Dendritic cell treated with granulocyte-macrophage colony-stimulating factor and Interleukin-4, amounts not matched to agents 40 ng/mL and 50 ng/mL, for 4 days (primary cell): Measurements from ENCODE around the gene RSPRY1.
A peak's percentile ranks its signal among the peaks of the same experiment; 100 is the strongest.

Source experiments
- H3K27ac Mint-ChIP-seq: one replicate; pipeline ENCODE4 v1.8.0; 2022; ENCODE audit warnings: mild to moderate bottlenecking, mixed read lengths
- H3K27me3 Mint-ChIP-seq: one replicate; pipeline ENCODE4 v1.8.0; 2022; ENCODE audit warnings: mild to moderate bottlenecking, mixed read lengths
- H3K36me3 Mint-ChIP-seq: one replicate; pipeline ENCODE4 v1.8.0; 2022; ENCODE audit warnings: low read depth, mixed read lengths
- H3K4me1 Mint-ChIP-seq: one replicate; pipeline ENCODE4 v1.8.0; 2022; ENCODE audit warnings: low read depth, mixed read lengths
- H3K4me3 Mint-ChIP-seq: one replicate; pipeline ENCODE4 v1.8.0; 2022; ENCODE audit warnings: mild to moderate bottlenecking, moderate library complexity, mixed read lengths
- H3K9me3 Mint-ChIP-seq: one replicate; pipeline ENCODE4 v1.8.0; 2022; ENCODE audit warnings: mixed read lengths
- intact Hi-C: fragments of 100-400 bp; cut with micrococcal nuclease; formaldehyde crosslinking; loops from one replicate; pipeline ENCODE4 v1.15.0; 2022

RSPRY1 gene

DNA sequence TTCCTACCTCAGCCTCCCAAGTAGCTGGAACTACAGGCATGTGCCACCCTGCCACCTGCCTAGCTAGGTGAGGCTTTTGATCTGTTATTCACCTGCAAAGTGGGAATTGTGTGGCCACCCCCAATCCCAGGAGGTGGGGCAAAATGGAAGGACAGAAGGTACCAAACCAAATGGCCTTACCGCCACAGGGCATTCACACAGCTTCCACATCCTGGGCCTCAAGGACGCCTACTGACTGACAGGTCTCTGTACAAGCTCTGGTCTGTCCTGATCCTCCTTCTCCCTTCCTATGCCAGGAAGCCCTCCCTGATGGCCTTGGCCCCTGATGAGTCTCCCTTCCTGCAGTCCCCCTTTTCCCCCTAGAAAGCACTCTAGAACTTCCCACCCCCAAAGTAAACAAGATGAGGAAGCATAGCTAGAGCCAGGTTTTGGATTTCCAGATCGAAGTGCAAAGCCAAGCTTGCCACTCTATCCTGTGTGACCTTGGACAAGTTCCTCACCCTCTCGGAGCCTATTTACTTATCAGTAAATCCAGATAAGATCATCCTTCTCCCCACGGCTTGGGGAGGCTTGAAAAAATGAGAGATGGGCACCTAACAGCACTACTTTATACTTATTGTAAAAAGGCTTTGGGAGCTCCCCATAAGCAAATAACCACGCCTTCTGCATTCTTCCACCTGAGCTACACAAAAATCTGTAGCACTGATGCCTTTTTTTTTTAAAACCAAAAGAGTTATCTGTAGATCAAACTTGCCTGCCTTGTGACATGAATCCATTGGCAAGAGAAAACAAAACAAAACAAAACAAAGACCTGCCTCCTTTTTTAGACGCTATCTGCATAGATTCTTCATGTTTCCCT, 93.9 kb downstream of the RSPRY1 start:
- intact Hi-C loops, result no loop called here
- H3K4me3 Mint-ChIP-seq, result no peak overlapping the region
- no peaks in the 10 kb centered on the region for H3K9me3 Mint-ChIP-seq
- peaks cover 49% of the 10 kb centered on the region for H3K27me3 Mint-ChIP-seq
- no peak overlapping the region for H3K27ac Mint-ChIP-seq
- peaks cover 60% of the 10 kb centered on the region for H3K4me1 Mint-ChIP-seq
- no peaks in the 10 kb centered on the region for H3K36me3 Mint-ChIP-seq

DNA sequence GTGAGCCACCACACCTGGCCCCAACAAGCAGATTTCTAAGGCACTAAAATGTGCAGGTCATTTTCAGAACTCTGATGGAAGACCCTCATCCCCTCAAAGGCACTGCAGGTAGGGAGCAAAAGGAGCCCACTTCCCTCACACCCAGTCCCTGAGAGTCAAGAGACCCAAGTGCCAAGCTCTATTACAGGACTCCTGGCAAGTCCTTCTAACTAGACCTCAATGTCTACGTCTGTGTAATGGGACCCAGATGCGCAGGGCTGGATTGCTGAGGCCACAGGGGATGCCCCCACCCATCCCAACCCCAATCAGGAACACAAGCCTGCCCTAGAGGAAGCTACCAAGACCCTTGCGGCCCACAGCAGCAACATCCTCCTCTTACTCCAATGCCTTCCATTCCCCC, 95.7 kb downstream of the RSPRY1 start:
- H3K9me3 Mint-ChIP-seq, result no peaks in the 10 kb centered on the region
- no peak overlapping the region for H3K4me3 Mint-ChIP-seq
- intact Hi-C loops, result no loop called here
- peaks cover 45% of the 10 kb centered on the region for H3K4me1 Mint-ChIP-seq
- no peak overlapping the region for H3K27ac Mint-ChIP-seq
- peaks cover 65% of the 10 kb centered on the region for H3K27me3 Mint-ChIP-seq
- no peaks in the 10 kb centered on the region for H3K36me3 Mint-ChIP-seq

GRCh38 chr16:57282510-57283213, 96.5 kb downstream of the RSPRY1 start:
- no peaks in the 10 kb centered on the region for H3K9me3 Mint-ChIP-seq
- intact Hi-C loops, result no loop called here
- H3K27ac Mint-ChIP-seq, result no peak overlapping the region
- H3K36me3 Mint-ChIP-seq, result no peaks in the 10 kb centered on the region
- H3K4me3 Mint-ChIP-seq, result no peak overlapping the region
- peaks cover 73% of the 10 kb centered on the region for H3K27me3 Mint-ChIP-seq
- H3K4me1 Mint-ChIP-seq, result peaks cover 37% of the 10 kb centered on the region

DNA sequence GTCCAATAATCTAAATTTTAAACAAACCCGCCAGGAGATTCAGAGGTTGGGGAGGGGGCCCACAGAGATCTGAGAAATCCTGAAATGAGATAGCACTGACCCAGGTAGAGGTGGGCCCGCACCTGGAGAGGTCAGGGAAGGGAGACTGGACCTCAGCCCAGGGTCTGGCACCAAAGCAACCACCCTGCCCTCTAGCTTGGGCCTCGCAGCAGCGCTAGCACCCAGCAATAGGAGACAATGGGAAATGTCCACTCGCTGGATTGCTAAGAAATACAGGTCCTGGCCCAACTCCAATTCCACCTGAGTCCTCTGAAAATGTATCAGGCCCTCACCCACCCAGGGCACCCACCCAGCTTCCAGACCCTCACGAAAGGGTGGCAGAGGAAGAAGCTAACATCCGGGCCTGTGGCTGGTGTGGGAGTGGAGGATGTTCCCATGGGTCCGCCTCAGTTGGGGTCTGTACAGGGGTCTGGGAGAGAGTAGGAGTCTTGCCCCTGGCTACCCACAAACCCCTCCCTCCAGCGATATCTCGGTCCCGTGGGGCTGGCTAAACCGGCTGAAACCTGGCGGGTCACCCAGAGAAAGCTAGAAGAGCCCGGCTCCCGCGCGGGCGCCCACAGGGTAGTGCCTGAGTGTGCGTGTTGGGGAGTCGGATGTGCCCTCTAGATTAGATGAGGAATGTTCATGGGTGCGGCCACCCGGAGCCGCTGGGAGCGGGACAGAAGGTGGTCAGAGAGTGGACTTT, 97.3 kb downstream of the RSPRY1 start:
- H3K4me1 Mint-ChIP-seq, result peaks cover 29% of the 10 kb centered on the region
- H3K27me3 Mint-ChIP-seq, result peaks cover 74% of the 10 kb centered on the region
- intact Hi-C loops, result no loop called here
- H3K27ac Mint-ChIP-seq, result no peak overlapping the region
- H3K4me3 Mint-ChIP-seq, result peak overlapping the region; percentile 74
- H3K36me3 Mint-ChIP-seq, result no peaks in the 10 kb centered on the region
- H3K9me3 Mint-ChIP-seq, result no peaks in the 10 kb centered on the region

DNA sequence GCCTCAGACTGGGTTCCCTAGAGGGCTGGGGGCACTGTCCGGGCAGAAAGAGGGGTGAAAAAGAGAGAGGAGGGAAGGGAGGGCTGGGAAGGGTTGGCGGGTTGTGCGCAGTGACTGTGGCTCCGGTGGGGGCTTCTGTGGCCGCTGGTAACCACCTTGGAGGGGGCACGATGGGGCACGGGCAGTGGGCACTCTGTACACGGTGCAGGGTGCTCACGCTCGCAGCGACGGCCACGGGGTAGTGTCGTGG, 97.8 kb downstream of the RSPRY1 start:
- peak overlapping the region; percentile 74 for H3K4me3 Mint-ChIP-seq
- peaks cover 75% of the 10 kb centered on the region for H3K27me3 Mint-ChIP-seq
- H3K4me1 Mint-ChIP-seq, result peaks cover 24% of the 10 kb centered on the region
- H3K36me3 Mint-ChIP-seq, result no peaks in the 10 kb centered on the region
- H3K27ac Mint-ChIP-seq, result no peak overlapping the region
- H3K9me3 Mint-ChIP-seq, result no peaks in the 10 kb centered on the region
- intact Hi-C loops, result no loop called here

- H3K27me3 Mint-ChIP-seq, result peaks cover 79% of the 10 kb centered on the region
- no peak within 1 kb of the TSS for H3K27ac Mint-ChIP-seq
- no peaks in the 10 kb centered on the region for H3K9me3 Mint-ChIP-seq
- H3K36me3 Mint-ChIP-seq, result no peaks in the 10 kb centered on the region
- H3K4me1 Mint-ChIP-seq, result peaks cover 21% of the 10 kb centered on the region
- H3K4me3 Mint-ChIP-seq, result peak within 1 kb of the TSS; percentile 74
- intact Hi-C loops, result no loop called here
Measured at GRCh38 chr16:57284209-57284951, 98.3 kb downstream of the RSPRY1 start, which contains the start of gene PLLP. PLLP (minus strand) TSS chr16:57284672; CDS start chr16:57284540, 132 bp downstream.

- Mint-ChIP-seq H3K27me3 (peaks cover 76% of the 10 kb centered on the region), H3K4me1 (peaks cover 19% of the 10 kb centered on the region), H3K27ac (no peak overlapping the region), H3K36me3 (no peaks in the 10 kb centered on the region), H3K4me3 (peak overlapping the region; percentile 74), H3K9me3 (no peaks in the 10 kb centered on the region)
- intact Hi-C loops, result no loop called here
Measured at GRCh38 chr16:57284952-57285363, 98.8 kb downstream of the RSPRY1 start.

DNA sequence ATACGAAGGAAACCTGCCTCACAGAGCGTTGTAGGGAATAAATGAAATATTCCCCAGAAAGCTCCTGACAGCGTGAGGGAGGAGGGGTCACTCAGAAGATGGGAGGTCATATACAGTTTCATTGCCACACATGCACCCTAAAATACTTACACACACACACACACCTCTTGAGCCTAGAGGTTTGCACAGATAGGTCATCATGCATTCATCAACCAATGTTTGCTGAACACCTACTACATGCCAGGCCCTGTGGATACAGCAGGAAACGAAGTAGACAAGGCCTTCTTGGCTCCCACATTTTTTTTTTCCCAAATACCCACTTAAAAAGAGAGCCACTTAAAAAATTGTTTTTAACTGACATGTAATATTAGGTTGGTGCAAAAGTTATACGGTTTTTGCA, 99.2 kb downstream of the RSPRY1 start:
- intact Hi-C loops, result no loop called here
- H3K4me3 Mint-ChIP-seq, result peak overlapping the region; percentile 74
- H3K36me3 Mint-ChIP-seq, result no peaks in the 10 kb centered on the region
- H3K4me1 Mint-ChIP-seq, result peaks cover 15% of the 10 kb centered on the region
- H3K27ac Mint-ChIP-seq, result no peak overlapping the region
- peaks cover 75% of the 10 kb centered on the region for H3K27me3 Mint-ChIP-seq
- no peaks in the 10 kb centered on the region for H3K9me3 Mint-ChIP-seq

GRCh38 chr16:57289391-57290257, 103.5 kb downstream of the RSPRY1 start:
- Mint-ChIP-seq H3K9me3 (no peaks in the 10 kb centered on the region), H3K36me3 (no peaks in the 10 kb centered on the region), H3K4me3 (no peak overlapping the region), H3K27me3 (peaks cover 43% of the 10 kb centered on the region), H3K27ac (no peak overlapping the region), H3K4me1 (peaks cover 5% of the 10 kb centered on the region)
- intact Hi-C loops, result no loop called here
